ENCODE measurements around the gene TEAD3. TPM values are rescaled to one million over a fixed set of nuclear protein-coding genes. Genes with fewer than 3 reads are reported as not detected.

Gene TEAD3
- total RNA-seq, 4 donors from 2014 or later: 10.2 to 107 (median 17.2) TPM

DNA sequence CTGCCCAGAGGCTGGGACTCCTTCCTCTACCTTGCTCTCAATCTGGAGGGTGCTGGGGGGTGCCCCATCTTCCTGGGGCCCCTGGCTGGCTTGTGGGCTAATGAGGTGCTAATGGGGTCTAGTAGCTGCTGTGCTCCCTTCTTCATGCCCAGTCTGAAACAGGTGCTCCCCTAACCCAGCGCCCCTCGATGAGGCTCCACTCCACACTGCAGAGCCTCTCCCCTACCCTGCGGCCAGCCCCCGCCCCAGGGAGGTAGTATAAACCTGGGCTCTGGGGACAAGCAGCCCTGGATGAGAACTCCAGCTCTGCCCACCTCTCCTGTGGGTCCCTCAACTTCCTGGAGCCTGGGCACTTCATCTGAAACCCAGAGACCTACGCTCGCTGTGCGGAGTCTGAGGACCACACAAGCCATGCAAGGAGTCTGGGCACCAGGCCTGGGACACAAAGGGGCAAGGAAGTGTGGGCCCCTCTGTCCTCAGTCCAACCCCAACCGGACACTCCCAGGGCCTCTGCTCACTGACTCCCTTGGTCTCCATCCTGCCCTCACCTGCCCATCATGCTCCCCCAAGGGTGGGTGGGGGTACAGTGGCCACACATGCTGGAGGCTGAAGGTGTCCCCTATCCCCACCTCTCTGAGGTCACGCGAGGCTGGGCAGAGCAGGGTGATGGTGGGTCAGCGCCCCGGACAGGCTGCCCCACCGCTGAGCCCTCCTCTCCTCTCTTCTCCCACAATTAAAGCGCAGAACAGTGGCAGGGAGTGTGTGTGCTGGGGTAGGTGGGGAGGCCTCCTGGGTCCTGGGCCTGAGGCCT is 22.5 kb downstream of the TEAD3 start:
- intact Hi-C loops (cut with DNase I; ENCODE audit: low total_unique reads): no loop called here
- Histone ChIP-seq H3K4me3 (no peak overlapping the region), H3K27ac (no peak overlapping the region), H3K27me3 (no peaks in the 10 kb centered on the region), H3K4me1 (peaks cover 0 to 7% of the 10 kb centered on the region in 2 donors), H3K9me3 (no peaks in the 10 kb centered on the region), H3K36me3 (no peaks in the 10 kb centered on the region)
- no peak for DNase-seq
- TF ChIP-seq CTCF (IDR thresholded peaks at IDR 0.05): no peak
- TF ChIP-seq POLR2A (IDR thresholded peaks at IDR 0.05): no peak

DNA sequence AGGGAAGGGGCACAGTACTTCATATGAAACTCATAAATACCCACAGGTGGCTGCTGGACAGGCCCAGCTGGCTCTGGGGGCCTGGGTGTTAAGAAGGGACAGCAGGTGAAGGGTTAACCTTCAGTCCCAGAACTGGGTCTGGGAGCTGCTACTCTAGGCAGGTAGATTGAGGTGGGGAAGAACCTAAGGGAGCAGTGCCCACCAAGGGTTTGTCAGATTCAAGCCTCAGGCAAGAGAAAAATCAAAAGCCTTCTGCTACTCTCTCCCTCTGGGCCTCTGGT is 23.1 kb downstream of the TEAD3 start:
- H3K4me3 ChIP-seq: no peak overlapping the region
- intact Hi-C loops (cut with DNase I; ENCODE audit: low total_unique reads): no loop called here
- no peak for DNase-seq
- no peaks in the 10 kb centered on the region for H3K9me3 ChIP-seq
- peaks cover 0 to 7% of the 10 kb centered on the region in 2 donors for H3K4me1 ChIP-seq
- no peaks in the 10 kb centered on the region for H3K36me3 ChIP-seq
- TF ChIP-seq POLR2A (IDR thresholded peaks at IDR 0.05) (no peak), CTCF (IDR thresholded peaks at IDR 0.05) (no peak)
- no peaks in the 10 kb centered on the region for H3K27me3 ChIP-seq
- no peak overlapping the region for H3K27ac ChIP-seq

DNA sequence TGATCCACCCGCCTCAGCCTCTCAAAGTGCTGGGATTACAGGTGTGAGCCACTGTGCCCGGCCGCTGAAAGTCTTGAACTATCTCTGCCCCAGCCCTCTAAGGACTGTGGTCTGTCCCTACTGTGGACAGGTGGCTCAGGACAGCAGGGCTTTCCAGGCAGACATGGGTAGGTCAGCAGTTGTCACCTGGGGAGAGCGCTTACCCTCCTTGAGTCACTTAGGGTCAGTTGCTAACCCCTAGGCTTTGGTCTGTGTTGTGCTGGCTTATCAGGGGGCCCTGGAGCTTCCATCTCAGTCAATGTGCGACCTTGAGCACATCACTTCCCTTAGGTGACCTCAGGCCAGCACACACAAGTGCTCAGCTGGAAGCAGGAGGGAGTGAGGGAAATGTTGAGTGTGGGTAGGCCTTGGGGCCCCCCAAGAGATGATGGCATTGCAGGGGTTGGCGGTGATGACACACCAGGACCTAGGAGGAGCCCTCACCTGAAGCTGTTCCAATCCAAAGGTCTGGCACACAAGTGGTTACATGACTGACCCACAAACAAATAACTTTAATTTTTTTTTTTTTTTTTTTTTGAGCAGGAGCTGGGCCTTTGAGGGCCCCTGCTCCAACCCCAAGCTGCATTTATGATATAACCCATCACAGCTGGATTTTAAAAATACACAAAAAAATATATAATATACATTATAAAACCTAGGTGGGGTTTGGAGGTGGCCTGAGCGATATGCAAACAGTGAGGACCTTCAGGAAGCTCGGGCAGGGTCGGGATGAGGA is 23.6 kb downstream of the TEAD3 start:
- TF ChIP-seq POLR2A (IDR thresholded peaks at IDR 0.05) (no peak), CTCF (IDR thresholded peaks at IDR 0.05) (no peak)
- Histone ChIP-seq H3K4me1 (peaks cover 0 to 7% of the 10 kb centered on the region in 2 donors), H3K27ac (peak overlapping the region; percentile 2 to 26), H3K36me3 (no peaks in the 10 kb centered on the region), H3K27me3 (no peaks in the 10 kb centered on the region), H3K4me3 (no peak overlapping the region), H3K9me3 (no peaks in the 10 kb centered on the region)
- intact Hi-C loops (cut with DNase I; ENCODE audit: low total_unique reads): no loop called here
- no peak for DNase-seq

DNA sequence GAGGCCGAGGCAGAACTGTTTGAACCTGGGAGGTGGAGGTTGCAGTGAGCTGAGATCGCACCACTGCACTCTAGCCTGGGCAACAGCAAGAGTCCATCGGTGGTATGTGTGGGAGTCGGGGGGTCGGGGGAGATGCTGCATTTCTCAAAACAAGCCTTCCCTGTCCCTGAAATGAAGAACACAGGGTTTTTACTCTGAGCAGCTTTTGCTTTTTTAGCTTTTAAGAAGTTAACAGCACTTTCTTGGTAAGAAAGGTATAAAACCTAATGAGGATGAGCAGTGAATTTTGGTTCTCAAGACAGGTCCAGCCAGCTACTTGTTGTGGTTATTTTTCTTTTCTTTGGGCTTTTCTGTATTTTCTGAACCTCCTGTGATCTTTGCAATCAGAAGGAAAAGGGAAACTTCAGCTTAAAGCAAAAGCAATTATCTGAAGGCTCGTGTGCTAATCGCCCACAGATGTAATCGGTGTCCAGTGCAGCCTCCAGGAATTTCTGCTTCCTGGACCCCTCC is 25.0 kb downstream of the TEAD3 start:
- no peaks in the 10 kb centered on the region for H3K27me3 ChIP-seq
- H3K27ac ChIP-seq: peak overlapping the region; percentile 85 to 93
- TF ChIP-seq POLR2A (IDR thresholded peaks at IDR 0.05): no peak
- no peak for TF ChIP-seq CTCF (IDR thresholded peaks at IDR 0.05)
- H3K36me3 ChIP-seq: no peaks in the 10 kb centered on the region
- no peaks in the 10 kb centered on the region for H3K9me3 ChIP-seq
- intact Hi-C loops (cut with DNase I; ENCODE audit: low total_unique reads): no loop called here
- DNase-seq: no peak
- H3K4me3 ChIP-seq: no peak overlapping the region
- H3K4me1 ChIP-seq: peaks cover 0 to 7% of the 10 kb centered on the region in 2 donors

- no peak for DNase-seq
- intact Hi-C loops (cut with DNase I; ENCODE audit: low total_unique reads): no loop called here
- Histone ChIP-seq H3K4me1 (peaks cover 0 to 7% of the 10 kb centered on the region in 2 donors), H3K27ac (peak overlapping the region; percentile 85 to 93), H3K9me3 (no peaks in the 10 kb centered on the region), H3K4me3 (no peak overlapping the region), H3K27me3 (no peaks in the 10 kb centered on the region), H3K36me3 (no peaks in the 10 kb centered on the region)
- TF ChIP-seq POLR2A (IDR thresholded peaks at IDR 0.05) (no peak), CTCF (IDR thresholded peaks at IDR 0.05) (no peak)
Measured at GRCh38 chr6:35470663-35471120, 26.2 kb downstream of the TEAD3 start.
